ENCODE measurements around the gene ATF3.
"Not testable (repeated sequence)": the region's sequence is repeated elsewhere in the genome, so short reads cannot be mapped to it uniquely, and the experiment has no call there.

ATF3 gene

DNA sequence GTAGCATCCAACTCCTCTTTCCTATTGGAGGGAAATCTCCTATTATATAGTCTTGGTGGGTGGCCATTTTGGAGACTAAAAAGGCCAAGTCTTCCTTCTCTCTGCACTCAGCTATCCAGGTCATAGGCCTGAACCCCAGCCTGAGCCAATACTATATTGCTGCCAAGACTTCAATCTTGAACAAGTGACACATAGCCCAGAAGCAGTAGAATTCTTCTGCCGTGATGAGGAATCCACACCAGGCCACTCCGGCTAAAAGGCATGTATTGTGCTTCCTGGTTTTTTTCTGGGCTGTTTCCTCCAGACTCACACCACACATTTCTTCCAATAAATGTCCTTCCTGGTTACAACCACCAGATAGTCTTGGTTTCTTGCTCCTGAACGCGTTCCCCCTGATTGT is 43.0 kb downstream of the ATF3 start:
- DNase-seq (ENCODE audit: low read depth in 2 of 2) = no peak

DNA sequence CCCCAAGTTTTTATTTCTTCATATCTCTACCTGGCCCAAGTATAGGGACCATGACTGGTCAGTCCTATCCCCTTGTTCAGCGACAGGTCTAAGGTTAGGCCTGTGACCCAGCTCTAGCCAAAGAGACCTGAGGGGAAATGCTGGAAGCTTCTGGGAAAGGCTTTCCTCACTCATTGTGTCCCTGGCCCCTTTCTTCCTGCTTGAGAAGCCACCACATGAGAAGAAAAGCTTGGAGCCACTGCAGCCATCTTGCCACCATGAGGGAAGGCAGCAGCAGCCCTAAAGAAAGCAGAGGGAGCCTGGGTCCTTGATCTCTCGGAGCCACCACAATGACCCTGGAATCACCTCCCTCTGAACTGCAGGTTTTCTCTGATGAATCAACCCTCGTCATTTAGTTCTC is 43.4 kb downstream of the ATF3 start:
- DNase-seq (ENCODE audit: low read depth in 2 of 2) = no peak

DNA sequence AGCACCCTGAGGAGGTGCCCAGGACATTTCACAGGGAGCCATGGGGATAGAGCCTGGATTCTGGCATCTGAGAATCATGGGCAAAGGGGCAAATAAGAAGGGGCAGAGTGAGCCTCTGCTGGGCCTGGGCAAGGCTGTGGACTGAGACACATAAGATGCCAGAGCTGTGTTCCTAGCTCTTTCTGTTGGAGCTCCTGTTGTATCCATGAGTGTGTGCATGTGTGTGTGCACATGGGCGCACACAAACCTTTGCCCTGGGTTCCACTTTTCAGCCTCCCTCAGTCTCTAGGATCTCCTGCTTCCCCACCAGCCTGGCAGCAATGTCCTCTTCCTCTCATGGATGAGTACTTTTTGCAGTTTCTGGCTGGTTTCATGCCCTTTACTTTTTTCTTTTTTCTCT is 44.0 kb downstream of the ATF3 start:
- no peak for DNase-seq (ENCODE audit: low read depth in 2 of 2)

DNA sequence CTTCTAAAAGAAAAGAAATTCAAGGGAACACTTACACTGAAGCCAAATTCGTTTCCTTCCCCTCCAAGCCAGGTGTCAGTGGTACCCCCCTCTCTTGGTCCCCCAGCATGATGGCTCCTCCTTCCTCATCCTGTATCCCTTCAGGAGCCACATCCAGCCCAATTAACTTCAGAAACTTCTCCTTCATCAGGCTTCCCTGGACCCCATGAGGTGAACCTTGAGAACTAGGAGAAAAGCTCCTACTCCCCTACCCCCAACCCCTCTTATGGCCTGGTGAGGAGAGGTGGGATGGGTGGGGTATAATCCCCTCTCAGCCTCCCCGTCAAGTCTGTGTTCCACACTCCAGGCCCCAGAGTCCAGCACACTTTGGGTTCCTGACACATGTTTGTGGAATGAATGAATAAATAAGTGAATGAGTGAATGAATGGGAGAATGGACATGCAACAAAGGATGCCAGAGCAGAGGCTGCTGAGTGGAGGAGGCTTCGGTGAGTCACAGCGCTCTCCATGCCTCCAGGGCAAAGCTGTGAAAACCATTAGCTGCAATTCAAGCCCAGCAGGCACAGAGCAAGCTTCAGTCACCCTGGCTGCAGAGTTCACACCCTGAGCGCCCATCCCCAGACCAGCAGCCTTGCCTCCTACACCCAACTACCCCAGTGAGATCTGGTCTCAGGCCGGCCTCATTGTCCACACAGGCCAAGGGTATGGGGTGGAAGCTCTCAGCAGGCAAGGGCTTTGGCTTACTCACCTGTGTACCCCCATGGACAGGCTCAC is 47.3 kb downstream of the ATF3 start:
- no peak for DNase-seq (ENCODE audit: low read depth in 2 of 2)

DNA sequence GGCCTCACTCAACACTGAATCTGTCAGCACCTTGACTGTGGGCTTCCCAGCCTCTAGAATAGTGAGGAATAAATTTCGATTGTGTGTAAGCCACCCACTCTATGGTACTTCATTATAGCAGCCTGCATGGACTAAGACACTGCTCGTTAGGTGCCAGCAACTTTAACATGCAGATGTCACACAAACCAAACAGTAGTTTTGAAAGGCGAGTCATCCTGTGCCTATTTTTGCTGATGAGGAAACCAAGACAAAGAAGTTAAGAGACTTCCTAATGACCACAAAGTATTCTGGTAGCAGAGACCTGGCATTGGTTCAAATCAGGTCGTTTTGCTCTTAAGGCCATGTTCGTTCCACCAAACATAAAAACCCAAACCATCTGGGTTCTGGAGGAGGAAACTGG is 48.2 kb downstream of the ATF3 start:
- DNase-seq (ENCODE audit: low read depth in 2 of 2) = no peak

DNA sequence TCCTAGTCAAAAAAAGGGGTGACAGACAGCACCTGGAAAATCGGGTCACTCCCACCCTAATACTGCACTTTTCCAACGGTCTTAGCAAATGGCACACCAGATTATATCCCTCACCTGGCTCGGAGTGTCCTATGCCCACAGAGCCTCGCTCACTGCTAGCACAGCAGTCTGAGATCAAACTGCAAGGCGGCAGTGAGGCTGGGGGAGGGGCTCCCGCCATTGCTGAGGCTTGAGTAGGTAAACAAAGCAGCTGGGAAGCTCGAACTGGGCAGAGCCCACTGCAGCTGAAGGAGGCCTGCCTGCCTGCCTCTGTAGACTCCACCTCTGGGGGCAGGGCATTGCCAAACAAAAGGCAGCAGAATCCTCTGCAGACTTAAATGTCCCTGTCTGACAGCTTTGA is 49.7 kb downstream of the ATF3 start:
- DNase-seq (ENCODE audit: low read depth in 2 of 2) = not testable (repeated sequence)

DNA sequence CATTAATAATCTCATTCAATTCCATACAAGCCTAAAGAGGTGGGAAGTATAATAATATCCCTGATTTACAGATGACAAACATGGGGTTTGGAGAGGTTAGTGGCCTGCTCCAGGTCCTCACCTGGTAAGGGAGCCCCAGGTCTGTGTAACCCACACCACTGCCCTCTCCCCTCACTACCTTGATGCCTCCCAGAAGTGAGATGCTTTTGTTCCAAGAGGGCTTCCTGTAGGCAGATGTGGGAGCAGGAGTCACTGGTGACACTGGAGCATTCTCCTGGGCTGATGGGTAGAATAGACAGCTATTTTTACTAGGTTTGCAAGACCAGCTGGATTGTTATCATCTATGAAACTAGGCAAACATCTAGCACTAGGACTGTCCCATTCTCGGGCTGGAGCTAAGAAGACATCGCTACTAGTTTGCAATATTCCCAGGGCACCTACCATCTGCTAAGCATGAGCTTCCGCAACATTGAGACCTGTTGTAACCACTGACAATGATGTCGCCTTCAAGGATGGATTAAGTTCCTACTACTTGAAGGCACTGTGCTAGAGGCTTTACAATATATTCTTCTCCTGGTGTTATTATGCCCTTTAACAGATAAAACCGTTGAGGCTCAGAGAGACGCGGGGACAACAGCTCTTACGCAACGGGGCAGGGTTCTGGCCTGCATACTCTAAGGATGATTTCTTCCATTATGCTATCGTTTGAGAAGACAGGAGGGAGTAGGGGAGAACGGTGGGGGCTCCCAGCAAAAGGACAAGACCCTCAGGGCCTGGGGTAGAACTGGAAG is 56.0 kb downstream of the ATF3 start:
- DNase-seq (ENCODE audit: low read depth in 2 of 2) = no peak

DNA sequence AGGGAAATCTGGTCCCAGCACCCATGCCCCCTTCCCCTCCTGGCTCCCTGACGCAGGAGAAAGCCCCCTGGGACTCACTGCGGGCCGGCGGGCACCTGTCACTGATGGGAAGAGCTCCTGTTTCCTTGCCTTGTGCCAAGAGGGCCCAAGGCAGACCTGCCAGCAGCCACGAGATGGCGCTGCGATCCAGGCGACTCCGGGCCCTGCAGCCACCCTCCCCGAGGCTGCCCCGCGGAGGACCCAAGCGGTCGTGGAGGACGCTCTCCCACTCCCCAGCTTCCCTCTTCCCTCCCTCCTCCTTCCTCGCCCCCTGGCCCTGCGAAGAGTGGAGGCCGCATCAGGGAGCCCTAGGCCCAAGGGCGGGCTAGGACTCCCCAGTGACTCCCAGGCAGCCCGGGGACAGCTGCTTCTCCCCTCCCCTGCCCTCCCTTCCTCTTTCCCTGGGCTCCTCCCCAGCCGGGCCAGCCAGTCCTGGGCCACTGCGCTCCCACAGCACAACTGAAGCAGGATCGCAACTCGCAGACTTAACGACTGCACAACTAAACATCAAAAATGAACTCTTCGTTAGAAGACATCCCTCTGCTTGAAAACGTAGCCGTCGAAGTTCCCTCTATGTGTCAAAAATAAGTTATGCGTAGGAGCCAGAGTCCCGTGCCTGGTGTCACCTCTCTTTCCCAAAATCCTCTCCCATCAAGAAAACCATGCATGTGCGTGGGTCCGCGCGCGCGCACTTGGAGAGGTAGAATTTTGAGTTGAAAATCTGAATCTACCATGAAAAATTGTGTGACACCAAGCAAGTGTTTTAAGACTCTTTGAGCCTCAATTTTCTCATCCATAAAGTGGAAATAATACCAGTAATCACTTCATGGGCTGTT is 56.9 kb downstream of the ATF3 start:
- DNase-seq (ENCODE audit: low read depth in 2 of 2) = peak; percentile 80

DNA sequence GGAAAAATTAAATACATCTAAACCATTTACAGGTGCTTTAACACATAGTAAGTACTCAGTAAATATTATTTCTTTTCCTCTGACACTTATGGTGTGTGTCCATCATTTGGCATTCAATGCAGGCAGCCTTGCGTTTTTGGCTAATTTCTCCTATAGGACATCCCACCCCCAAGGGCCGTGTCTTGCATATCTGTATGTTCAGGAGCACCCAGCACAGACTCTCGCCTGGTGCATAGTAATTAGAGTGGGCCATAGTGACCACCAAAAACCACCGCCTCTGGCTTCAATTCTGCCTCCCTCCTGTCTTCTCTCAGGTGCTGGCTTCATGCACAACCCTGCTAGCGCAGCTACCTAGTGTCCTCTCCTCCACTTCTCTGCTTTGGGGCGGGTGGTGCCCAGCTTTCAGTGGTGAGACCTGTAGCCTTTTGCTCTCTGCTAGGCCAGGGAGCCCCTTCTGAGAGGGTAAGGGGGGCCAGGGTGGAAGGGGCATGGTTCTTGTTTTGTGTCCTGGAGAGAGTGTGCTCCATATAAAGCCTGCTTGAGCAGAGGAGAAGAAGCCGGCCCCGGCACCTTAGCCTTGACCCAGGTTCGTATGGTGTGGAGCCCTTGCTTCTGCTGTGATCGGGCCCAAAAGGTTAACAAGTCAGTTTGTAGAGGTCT is 57.7 kb downstream of the ATF3 start:
- DNase-seq (ENCODE audit: low read depth in 2 of 2) = no peak

DNA sequence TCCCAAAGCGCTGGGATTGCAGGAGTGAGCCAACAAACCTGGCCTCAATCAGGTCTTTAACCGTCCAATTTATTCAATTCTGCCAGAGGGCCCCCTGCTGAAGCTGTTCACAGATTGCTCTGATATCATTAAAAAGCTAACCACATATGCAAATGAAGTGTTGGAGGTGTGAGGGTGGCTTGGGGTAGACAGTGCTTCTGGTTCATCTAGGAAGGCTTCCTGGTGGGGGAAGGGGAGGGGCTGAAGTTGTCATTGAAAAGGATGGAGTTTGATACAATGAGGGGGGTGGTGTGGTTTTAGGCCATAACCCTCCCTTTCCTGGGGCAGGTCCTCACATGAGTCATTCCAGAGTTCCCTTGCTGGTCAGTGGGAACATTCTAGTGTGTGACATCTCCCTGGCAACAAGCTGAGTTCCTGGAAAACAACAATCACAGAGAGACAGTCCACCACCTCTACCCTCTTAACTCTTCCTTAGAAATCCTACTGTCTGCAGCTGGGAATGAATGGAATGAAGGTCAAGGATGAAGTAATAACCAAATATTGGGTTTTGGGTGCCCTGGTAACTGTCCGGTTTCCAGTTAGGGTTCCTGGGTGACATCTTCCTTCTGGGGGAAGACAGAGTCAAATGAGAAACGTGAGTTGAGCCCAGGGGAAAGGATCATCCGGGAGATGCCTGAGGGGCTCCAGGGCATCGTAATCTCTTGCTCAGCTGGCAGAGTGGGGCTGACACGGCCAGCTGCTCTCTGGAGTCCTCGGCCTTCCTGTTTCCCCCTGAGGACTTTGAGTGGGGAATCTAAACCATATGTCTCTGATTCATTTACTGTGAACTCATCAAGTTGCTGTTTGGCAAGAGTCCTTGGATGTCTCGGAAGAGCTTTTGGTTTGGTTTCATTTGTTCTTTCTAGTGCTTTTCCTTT is 58.9 kb downstream of the ATF3 start:
- no peak for DNase-seq (ENCODE audit: low read depth in 2 of 2)

DNA sequence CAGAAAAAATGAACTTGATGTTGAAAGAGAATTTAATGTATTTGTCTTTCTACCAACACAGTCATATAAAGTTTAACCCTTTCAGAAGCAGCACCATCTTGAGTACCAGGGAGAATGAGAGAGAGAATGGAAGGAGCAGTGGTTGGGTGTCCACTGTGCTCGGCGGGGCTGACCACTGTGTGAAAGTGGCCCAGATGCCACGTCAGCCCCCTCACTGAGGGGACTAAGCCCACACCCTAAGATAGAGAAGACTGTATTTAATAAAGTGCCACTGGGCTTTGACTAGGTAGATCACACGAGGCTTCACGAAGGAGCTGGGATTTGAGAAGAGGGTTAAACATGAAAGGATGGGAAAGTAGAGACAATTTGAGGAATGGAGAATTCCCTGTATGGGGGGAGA is 59.9 kb downstream of the ATF3 start:
- DNase-seq (ENCODE audit: low read depth in 2 of 2) = no peak

DNA sequence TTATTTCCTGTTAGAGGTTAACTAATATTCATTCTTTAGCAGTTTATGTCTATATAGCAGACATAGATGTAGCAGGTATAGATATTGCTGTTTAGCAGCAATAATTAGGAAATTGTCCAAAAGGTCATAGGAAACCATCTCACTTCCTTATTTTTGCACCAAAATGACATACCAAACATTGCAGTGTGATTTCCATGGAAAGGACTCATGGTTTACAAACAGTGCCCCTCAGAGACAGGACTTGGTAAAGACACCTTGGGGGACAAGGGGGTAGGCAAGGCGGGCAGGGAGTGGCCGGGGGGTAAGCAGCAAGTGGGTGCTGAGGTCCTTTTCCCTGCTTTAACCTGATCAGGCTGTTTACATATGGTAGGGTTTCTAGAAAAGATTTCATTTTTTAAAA is 60.5 kb downstream of the ATF3 start:
- no peak for DNase-seq (ENCODE audit: low read depth in 2 of 2)

DNA sequence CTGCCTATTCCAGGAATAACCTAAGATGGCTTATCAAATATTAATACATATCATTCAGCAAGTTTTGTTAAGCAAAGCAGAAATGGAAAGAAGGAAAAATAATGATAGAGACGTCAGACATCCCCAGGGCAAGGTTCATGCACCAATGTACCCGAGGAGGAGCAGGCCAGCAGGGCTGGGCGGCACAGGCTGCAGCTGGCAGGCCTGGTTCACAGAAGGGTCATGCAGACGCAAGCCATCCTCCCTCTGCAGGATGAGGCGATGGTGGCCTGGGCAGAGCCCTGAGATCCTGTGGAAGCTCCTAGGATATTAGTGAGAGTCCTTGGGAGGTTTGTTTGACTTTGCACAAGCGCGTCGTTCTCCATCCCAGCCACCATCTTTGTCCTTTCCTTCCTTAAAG is 61.0 kb downstream of the ATF3 start:
- no peak for DNase-seq (ENCODE audit: low read depth in 2 of 2)

DNA sequence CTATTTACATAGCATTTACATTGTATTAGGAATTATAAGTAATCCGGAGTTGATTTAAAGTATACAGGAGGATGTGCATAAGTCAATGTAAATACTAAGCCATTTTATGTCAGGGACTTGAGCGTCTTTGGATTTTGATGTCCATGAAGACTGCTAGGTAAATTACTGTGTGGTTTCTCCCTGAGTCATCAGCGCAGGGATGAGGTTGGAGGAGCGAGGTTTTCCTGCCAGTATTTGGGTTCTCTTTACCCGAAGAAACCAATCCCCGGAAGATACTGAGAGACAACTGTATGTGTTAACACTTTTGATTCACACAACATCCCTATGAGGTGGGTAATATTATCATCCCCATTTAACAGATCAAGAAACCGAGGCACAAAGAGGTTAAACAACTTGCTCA is 61.7 kb downstream of the ATF3 start:
- no peak for DNase-seq (ENCODE audit: low read depth in 2 of 2)
